ENCODE results near the gene CARMIL1.

DNA sequence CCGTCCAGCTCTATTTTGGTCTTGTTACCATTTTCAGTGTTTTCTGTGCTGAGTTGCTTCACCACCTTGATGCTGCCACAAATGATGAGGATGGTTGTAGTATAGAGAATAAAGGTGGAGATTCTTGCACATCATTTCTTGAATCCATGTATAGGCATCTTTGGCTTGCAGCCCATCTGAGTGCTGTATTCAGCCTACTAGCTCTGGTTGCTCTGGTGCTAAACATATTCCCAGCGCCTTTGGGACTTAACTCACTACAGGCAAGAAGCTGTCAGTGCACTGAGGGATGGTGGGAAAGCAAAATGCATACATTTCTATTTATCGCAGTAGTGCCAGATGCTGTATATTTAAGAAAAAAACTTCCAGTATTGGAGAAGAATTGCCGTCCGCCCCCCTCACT is 86.0 kb downstream of the CARMIL1 start:
- TF ChIP-seq, protein P1, sequence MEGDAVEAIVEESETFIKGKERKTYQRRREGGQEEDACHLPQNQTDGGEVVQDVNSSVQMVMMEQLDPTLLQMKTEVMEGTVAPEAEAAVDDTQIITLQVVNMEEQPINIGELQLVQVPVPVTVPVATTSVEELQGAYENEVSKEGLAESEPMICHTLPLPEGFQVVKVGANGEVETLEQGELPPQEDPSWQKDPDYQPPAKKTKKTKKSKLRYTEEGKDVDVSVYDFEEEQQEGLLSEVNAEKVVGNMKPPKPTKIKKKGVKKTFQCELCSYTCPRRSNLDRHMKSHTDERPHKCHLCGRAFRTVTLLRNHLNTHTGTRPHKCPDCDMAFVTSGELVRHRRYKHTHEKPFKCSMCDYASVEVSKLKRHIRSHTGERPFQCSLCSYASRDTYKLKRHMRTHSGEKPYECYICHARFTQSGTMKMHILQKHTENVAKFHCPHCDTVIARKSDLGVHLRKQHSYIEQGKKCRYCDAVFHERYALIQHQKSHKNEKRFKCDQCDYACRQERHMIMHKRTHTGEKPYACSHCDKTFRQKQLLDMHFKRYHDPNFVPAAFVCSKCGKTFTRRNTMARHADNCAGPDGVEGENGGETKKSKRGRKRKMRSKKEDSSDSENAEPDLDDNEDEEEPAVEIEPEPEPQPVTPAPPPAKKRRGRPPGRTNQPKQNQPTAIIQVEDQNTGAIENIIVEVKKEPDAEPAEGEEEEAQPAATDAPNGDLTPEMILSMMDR (conservative IDR thresholded peaks at IDR 0.05; ENCODE audit: low read length), result no peak
- no peak for TF ChIP-seq EZH2phosphoT487 (IDR thresholded peaks at IDR 0.05; ENCODE audit: borderline replicate concordance)
